ENCODE results near the gene CPLX3. TPM values are rescaled to one million over a fixed set of nuclear protein-coding genes. Genes with fewer than 3 reads are reported as not detected.
A peak's percentile ranks its signal among the peaks of the same experiment; 100 is the strongest.

The CPLX3 gene
- total and polyA plus RNA-seq, 8 donors, result 0.09 TPM; not detected in 7

- TF ChIP-seq CTCF (IDR thresholded peaks at IDR 0.05), result no peak
- Histone ChIP-seq H3K27ac (no peak overlapping the region), H3K27me3 (no peaks in the 10 kb centered on the region), H3K36me3 (no peaks in the 10 kb centered on the region), H3K4me3 (no peak overlapping the region), H3K4me1 (peaks cover 12 to 18% (median 18%) of the 10 kb centered on the region in 3 donors), H3K9me3 (no peaks in the 10 kb centered on the region)
- FAIRE-seq (no peak), ATAC-seq (peak; percentile 26 to 45 (median 38)), DNase-seq (no peak)
- 64 to 66% methylated on average over 9 to 11 of the region's 11 CpGs for WGBS, 2 donors
- intact Hi-C loops (cut with DNase I), result no loop called here
These were observed 37.0 kb downstream of the CPLX3 start for GRCh38 chr15:74863239-74864056.

DNA sequence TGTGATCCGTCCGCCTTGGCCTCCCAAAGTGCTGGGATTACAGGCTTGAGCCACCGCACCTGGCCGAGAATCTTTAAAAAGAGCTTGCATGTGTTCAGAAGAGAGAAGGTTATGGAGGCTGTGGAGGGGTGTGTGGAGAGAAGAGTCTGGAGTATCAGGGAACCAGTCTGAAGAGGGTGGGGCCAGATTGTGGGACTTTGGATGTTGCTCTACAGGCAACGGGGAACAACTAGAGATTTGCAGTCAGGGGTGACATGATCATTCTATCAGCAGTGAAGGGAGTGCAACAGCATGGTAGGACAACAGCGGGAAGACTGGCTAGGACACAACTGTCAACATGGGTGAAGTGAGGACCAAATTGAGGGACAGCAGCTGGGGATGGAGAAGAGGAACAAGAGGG, 37.9 kb downstream of the CPLX3 start:
- Histone ChIP-seq H3K36me3 (no peaks in the 10 kb centered on the region), H3K27me3 (no peaks in the 10 kb centered on the region), H3K4me1 (peaks cover 16 to 26% (median 16%) of the 10 kb centered on the region in 3 donors), H3K27ac (no peak overlapping the region), H3K9me3 (no peaks in the 10 kb centered on the region), H3K4me3 (no peak overlapping the region)
- no peak for FAIRE-seq
- no peak for TF ChIP-seq CTCF (IDR thresholded peaks at IDR 0.05)
- intact Hi-C loops (cut with DNase I), result no loop called here
- no peak for ATAC-seq
- DNase-seq, result no peak
- 93 to 98% methylated on average over 6 of the region's 6 CpGs for WGBS, 2 donors

DNA sequence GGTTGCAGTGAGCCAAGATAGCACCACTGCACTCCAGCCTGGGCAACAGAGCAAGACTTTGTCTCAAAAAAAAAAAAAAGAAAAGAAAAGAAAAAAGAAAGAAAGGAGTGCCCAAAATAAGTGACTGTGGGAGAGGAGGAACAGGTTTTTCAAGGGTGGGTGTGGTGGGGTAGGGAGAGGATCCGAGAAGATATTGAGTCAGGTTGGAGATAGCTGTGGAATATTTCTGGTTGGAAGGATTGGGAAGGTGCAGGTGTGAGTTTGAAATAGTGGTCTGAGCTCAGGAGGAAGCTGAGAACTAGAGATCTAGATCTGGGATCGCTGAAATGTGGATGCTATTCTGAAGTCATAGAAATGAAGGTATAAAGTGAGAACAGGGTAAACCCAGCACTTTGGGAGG, 38.9 kb downstream of the CPLX3 start:
- FAIRE-seq (no peak), DNase-seq (no peak), ATAC-seq (no peak)
- peaks cover 13 to 36% (median 16%) of the 10 kb centered on the region in 3 donors for H3K4me1 ChIP-seq
- H3K27ac ChIP-seq, result no peak overlapping the region
- H3K9me3 ChIP-seq, result no peaks in the 10 kb centered on the region
- 63 to 68% methylated on average over 2 of the region's 2 CpGs for WGBS, 2 donors
- intact Hi-C loops (cut with DNase I), result no loop called here
- H3K27me3 ChIP-seq, result no peaks in the 10 kb centered on the region
- no peaks in the 10 kb centered on the region for H3K36me3 ChIP-seq
- no peak for TF ChIP-seq CTCF (IDR thresholded peaks at IDR 0.05)
- H3K4me3 ChIP-seq, result no peak overlapping the region

DNA sequence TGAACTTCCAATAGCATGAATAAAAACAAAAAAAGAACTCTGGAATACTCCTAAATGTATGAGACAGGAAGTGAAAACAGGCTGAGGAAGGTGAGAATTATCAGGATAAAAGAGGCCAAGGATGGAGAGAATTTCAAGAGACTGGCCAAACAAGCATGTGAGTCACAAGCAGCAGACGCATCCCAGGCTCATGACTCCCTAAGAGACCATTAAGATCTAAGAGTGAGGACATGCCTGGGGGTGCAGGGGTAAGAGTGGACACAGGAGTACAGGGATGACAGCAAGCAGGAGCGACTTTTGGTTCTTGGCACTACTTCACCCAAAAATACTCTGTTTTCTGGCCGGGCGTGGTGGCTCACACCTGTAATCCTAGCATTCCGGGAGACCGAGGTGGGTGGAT, 39.7 kb downstream of the CPLX3 start:
- no peak for TF ChIP-seq CTCF (IDR thresholded peaks at IDR 0.05)
- intact Hi-C loops (cut with DNase I), result no loop called here
- DNase-seq, result no peak
- Histone ChIP-seq H3K27me3 (no peaks in the 10 kb centered on the region), H3K36me3 (no peaks in the 10 kb centered on the region), H3K9me3 (no peaks in the 10 kb centered on the region), H3K4me1 (peaks cover 20 to 43% (median 23%) of the 10 kb centered on the region in 3 donors), H3K4me3 (no peak overlapping the region), H3K27ac (no peak overlapping the region)
- WGBS, 2 donors, result 79 to 87% methylated on average over 6 of the region's 6 CpGs
- FAIRE-seq, result no peak
- no peak for ATAC-seq

GRCh38 chr15:74867466-74868038, 41.1 kb downstream of the CPLX3 start:
- DNase-seq, result no peak
- no peak for TF ChIP-seq CTCF (IDR thresholded peaks at IDR 0.05)
- no peaks in the 10 kb centered on the region for H3K27me3 ChIP-seq
- H3K27ac ChIP-seq, result peak overlapping the region in 2 of 4 donors; percentile 25 to 51
- no peak overlapping the region for H3K4me3 ChIP-seq
- no peaks in the 10 kb centered on the region for H3K36me3 ChIP-seq
- intact Hi-C loops (cut with DNase I), result no loop called here
- WGBS, 2 donors, result 6 to 17% methylated on average over 1 of the region's 1 CpG
- H3K9me3 ChIP-seq, result no peaks in the 10 kb centered on the region
- peak in 1 of 4 donors; percentile 13 for ATAC-seq
- peaks cover 24 to 56% (median 29%) of the 10 kb centered on the region in 3 donors for H3K4me1 ChIP-seq
- FAIRE-seq, result no peak

All from pancreas (tissue), 10 donors.